GM21825 (cell line): ENCODE results near the gene EFCAB8.

Source experiments
- ATAC-seq: cut with Tn5 transposase; IDR thresholded peaks from one replicate; pipeline ENCODE4 v1.9.1; 2021; ENCODE audit warnings: mild to moderate bottlenecking, moderate library complexity; ENCODE audit not compliant: unreplicated experiment

The EFCAB8 gene

DNA sequence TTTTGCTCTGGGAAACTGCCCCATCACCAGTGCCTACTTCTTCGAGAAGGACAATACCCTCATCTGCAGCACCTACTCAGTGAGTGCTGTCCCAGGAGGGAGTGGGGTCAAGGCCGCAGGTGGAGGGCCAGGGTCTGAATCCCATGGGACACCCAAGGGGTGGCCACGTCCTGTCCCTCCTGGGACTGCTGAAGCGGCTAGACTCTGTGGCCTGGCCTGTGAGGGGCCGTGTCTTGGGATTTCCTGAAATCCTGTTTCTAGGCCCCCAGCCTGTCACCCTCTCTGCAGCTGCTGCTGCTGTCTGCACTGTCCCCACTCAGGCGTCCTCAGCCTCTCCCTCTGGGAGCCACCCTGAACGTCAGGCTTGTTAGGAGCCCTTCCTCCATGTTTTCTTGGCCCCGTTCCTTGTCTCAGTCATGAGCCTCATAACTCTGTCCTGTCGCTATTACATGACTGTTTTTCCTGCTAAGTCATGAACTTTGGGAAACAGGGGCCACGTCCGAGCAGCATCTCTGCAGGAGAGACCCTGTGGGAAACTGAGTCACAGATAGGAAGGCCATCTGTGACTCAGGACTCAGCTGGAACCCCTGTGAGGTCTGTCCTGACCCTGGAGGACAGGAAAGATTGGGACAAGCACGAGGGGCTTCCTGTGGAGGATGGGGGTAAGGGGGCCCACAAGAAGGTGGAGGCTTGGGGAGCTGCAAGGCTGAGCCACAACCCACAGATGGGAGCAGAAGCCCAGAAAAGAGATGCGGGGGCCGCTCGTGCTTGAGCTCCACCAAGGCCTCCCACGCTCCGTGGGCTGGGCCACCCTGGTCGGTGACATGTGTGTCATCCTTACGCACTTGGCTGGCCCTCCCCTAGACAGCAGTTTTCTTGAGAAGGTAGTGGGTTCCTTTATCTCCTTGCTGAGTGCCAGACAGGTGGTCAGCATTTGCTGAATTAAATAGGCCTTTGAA is 49.9 kb downstream of the EFCAB8 start:
- ATAC-seq = no peak

- ATAC-seq = no peak
Observed at GRCh38 chr20:32909451-32909850, 50.7 kb downstream of the EFCAB8 start.

DNA sequence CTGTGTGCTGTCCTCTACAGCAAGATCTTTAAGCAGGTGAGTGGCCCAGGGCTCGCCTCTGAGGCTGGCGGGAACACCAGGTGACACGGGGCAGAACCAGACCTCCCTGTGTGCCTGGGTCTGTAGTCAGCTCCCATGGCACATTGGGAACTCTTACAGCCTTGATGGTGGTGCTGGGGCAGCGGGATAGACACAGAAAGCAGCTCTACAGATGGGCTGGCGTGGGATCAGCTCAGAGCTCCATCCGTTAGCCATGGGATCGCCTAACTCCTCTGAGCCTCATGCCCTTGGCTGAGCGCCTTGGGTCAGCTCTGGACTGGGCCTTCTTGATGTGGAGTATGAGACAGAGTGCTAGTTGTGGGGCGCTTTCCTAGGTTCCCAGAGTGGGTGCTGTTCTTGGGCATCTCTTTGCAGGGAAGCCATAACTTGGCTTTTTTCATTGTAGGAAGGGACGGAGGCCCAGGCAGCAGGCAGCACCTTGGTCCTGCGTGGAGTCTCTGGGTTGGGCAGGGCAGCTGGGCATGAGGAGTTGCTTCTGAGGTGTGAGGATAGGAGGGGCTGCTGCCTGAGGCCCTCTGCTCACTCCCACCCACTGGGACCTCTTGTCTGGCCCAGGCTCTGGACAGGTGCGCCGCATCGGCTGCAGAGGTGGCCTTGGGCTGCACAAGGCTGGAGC is 51.3 kb downstream of the EFCAB8 start:
- ATAC-seq = no peak

GRCh38 chr20:32911355-32911754 is 52.6 kb downstream of the EFCAB8 start:
- ATAC-seq = no peak

- no peak for ATAC-seq
Observed at GRCh38 chr20:32912688-32913087, 54.0 kb downstream of the EFCAB8 start.

GRCh38 chr20:32914031-32914430 is 55.3 kb downstream of the EFCAB8 start:
- ATAC-seq = no peak

GRCh38 chr20:32917191-32917950 is 58.6 kb downstream of the EFCAB8 start:
- ATAC-seq = no peak

- ATAC-seq = no peak
Observed at GRCh38 chr20:32918296-32918695, 59.6 kb downstream of the EFCAB8 start.

DNA sequence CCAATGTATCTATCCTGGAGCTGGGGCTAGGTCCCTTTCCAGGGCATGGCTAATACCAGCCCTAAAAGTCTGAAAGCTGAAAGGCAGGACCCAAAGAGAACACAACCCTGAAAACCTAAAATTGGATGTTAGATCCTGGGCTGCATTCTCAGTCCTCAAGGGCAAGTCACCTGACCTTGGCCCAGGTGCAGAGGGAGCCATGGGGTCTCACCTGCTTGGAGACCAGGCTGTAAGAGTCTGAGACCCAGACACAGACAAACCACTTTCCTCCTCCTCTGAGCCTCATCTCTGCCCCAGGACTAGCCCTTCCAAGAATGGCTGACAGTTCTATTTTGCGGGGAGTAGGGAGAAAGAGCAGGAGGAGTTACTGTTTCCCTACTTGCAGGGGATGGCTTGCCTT is 60.0 kb downstream of the EFCAB8 start:
- no peak for ATAC-seq

DNA sequence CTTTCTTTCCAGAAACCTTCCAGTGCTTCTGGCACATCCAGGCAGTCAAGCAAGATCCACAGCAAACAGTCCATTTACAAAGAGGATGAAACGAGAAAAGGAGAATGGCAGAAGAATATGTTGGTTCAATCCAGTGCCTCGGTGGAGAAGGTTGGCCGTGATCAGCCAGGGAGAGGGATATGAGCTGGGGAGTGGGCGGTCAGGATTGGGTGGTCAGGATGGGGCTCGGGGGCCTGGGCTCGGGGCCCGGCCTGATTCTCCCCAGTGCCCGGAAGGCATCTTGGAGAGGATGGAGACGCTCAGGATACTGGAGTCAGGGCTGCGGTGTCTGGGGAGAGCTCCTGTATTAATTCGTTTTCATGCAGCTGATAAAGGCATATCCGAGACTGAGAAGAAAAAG is 61.3 kb downstream of the EFCAB8 start:
- ATAC-seq = no peak

- no peak for ATAC-seq
Observed at GRCh38 chr20:32920530-32921298, 62.0 kb downstream of the EFCAB8 start.

GRCh38 chr20:32922466-32922865 is 63.7 kb downstream of the EFCAB8 start:
- no peak for ATAC-seq

DNA sequence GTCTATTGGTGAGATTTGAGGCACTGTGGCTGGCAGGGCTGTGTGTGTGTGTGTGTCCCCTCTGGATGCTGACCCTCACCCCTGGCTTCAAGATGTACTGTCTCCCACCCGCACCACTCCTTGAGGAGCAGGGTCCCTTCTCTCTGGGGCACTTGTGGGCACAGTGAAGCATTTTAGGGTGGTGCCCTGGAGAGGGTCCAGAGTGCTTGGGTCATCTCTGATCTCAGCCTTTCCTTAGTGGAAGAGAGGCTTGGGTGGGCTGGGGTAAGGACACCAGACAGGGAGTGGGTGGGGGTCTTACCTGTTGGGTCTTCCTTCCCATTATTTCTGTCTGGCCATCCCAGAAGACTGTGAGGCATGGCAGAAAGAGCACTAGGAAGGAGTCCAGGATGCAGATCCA is 66.1 kb downstream of the EFCAB8 start:
- ATAC-seq = no peak

DNA sequence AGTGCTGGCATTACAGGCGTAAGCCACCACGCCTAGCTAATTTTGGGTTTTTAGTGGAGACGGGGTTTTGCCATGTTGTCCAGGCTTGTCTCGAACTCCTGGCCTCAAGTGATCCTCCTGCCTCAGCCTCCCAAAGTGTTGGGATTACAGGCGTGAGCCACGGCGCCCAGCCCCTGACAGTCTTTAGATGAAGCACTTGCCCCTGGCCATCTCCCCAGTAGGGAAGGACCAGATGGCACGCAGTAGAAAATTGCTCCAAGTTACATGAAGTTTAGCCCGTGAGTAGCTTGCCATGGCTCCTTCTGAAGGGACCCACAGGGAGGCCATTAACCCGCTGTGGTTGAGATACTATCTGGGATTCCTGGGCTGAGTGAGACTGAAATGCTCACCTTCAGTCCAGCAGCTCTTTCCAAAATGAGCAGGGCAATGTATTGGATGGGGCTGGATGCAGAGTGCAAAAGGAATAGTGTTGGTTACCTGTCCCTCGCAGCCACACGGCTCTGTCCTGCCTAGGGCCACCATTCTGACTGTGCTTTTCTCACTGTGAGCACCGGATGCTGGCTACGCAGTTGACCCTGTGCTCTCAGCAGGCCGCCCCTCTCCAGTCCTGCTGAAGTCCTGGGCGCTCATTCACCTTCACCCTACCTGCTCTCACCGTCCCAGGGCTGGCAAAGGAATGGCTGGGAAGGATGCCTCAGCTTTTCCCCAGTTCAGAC is 66.9 kb downstream of the EFCAB8 start:
- ATAC-seq = no peak

GRCh38 chr20:32929162-32929561 is 70.4 kb downstream of the EFCAB8 start:
- no peak for ATAC-seq

DNA sequence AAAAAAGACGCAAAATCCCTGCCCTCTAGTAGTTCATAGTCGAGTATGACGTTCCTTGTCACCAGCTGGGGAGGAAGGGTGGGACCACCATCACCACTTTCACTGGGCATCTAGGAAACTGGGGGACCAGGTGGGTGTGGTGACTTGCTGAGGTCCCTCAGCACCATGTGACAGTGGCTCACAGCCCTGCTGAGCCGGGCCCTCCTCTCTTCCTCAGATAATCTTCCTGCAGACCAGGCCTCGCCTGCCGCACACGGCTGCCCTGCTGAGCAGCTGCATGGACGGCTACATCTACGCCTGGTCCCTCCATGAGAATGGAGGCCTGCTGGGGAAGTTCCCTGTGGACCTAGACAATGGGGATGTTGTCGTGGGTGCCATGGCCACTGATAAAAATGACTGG is 71.5 kb downstream of the EFCAB8 start:
- no peak for ATAC-seq

GRCh38 chr20:32930701-32931100 is 72.0 kb downstream of the EFCAB8 start:
- no peak for ATAC-seq

- no peak for ATAC-seq
Observed at GRCh38 chr20:32934580-32934979, 75.9 kb downstream of the EFCAB8 start.

- ATAC-seq = no peak
Observed at GRCh38 chr20:32941155-32941885, 82.6 kb downstream of the EFCAB8 start.
